PC-9 (cell line): ENCODE results near the gene TNFRSF8. TPM values are rescaled to one million over a fixed set of nuclear protein-coding genes. Genes with fewer than 3 reads are reported as not detected.

Experiments
- BruUV-seq: library from RNA; stranded (reverse); fragments of 400-500 nt; replicated peaks from 2 replicates; lab custom pipeline; 2021; lab: Mats Ljungman, UMichigan
- CTCF ChIA-PET: fragments of 300-600 bp; sonication (Branson Sonifier 250); formaldehyde crosslinking; loops from one replicate; lab custom pipeline; 2022; ENCODE audit warnings: antibody characterized with exemption; lab: Charles Lee
- POLR2A ChIA-PET: fragments of 300-600 bp; sonication (Branson Sonifier 250); formaldehyde crosslinking; loops from one replicate; lab custom pipeline; 2022; ENCODE audit warnings: antibody characterized with exemption; ENCODE audit not compliant: unreplicated experiment; lab: Charles Lee
- DNase-seq, 2 experiments: peaks; one replicate each; pipeline versions ENCODE4 v3.0.0 to v3.0.0-alpha.2; 2015 to 2022; ENCODE audit warnings: mixed read lengths in 1 of 2
- H2AFZ ChIP-seq: fragments of 200-600 bp; sonication (generic); 2 replicates; pipeline ENCODE4 v1.8.1; 2017; ENCODE audit warnings: antibody characterized with exemption
- H3F3A ChIP-seq: fragments of 200-600 bp; sonication (generic); 2 replicates; pipeline ENCODE4 v1.8.1; 2017; ENCODE audit warnings: antibody characterized with exemption, mild to moderate bottlenecking, low read depth; ENCODE audit not compliant: insufficient read depth
- H3K27ac ChIP-seq: fragments of 200-600 bp; sonication (generic); 2 replicates; pipeline ENCODE4 v1.6.1; 2016; ENCODE audit warnings: mixed run types
- H3K27me3 ChIP-seq: fragments of 200-600 bp; sonication (generic); 2 replicates; pipeline ENCODE4 v1.6.1; 2016; ENCODE audit warnings: low read depth, mixed run types; ENCODE audit not compliant: insufficient read depth
- H3K36me3 ChIP-seq: fragments of 200-600 bp; sonication (generic); 2 replicates; pipeline ENCODE4 v1.6.1; 2016; ENCODE audit warnings: low read depth, mixed run types
- H3K4me1 ChIP-seq: fragments of 200-600 bp; sonication (generic); replicated peaks from 2 replicates; pipeline ENCODE4 v1.6.1; 2016; ENCODE audit warnings: mixed run types; ENCODE audit not compliant: insufficient read depth
- H3K4me2 ChIP-seq: fragments of 200-600 bp; sonication (generic); 2 replicates; pipeline ENCODE4 v1.6.1; 2017; ENCODE audit warnings: mixed run types
- H3K4me3 ChIP-seq: fragments of 200-600 bp; sonication (generic); 2 replicates; pipeline ENCODE4 v1.6.1; 2016; ENCODE audit warnings: mixed run types
- H3K79me2 ChIP-seq: fragments of 200-600 bp; sonication (generic); 2 replicates; pipeline ENCODE4 v1.6.1; 2017; ENCODE audit warnings: low read depth, mixed run types
- H3K9me2 ChIP-seq: fragments of 200-600 bp; sonication (generic); 2 replicates; pipeline ENCODE4 v1.8.1; 2017; ENCODE audit warnings: mild to moderate bottlenecking; ENCODE audit not compliant: insufficient read depth
- H3K9me3 ChIP-seq: fragments of 200-600 bp; sonication (generic); 2 replicates; pipeline ENCODE4 v1.8.1; 2016; ENCODE audit warnings: low read depth; ENCODE audit not compliant: insufficient read depth
- H4K20me1 ChIP-seq: fragments of 200-600 bp; sonication (generic); 2 replicates; pipeline ENCODE4 v1.8.1; 2017; ENCODE audit not compliant: insufficient read depth
- EZH2 ChIP-seq: fragments of 200-600 bp; sonication (generic); IDR thresholded peaks from 2 replicates; pipeline ENCODE4 v1.8.0; 2017; ENCODE audit warnings: antibody characterized with exemption, low read depth
- intact Hi-C: fragments of 100-400 bp; cut with micrococcal nuclease; formaldehyde crosslinking; loops from one replicate; pipeline ENCODE4 v1.10.0; 2022; ENCODE audit not compliant: unreplicated experiment
- total RNA-seq: library from RNA; stranded (reverse); gene quantifications from 2 replicates; pipeline ENCODE4 v1.2.3, GENCODE V29; 2021
- TF ChIP-seq, protein P1 (sequence below): fragments of 200-600 bp; sonication (generic); conservative IDR thresholded peaks from 2 replicates; pipeline ENCODE4 v1.6.1; 2017; ENCODE audit warnings: mixed run types, antibody characterized with exemption, mild to moderate bottlenecking, moderate library complexity

TNFRSF8 gene
- total RNA-seq, 1 experiment from 2014 or later = not detected

DNA sequence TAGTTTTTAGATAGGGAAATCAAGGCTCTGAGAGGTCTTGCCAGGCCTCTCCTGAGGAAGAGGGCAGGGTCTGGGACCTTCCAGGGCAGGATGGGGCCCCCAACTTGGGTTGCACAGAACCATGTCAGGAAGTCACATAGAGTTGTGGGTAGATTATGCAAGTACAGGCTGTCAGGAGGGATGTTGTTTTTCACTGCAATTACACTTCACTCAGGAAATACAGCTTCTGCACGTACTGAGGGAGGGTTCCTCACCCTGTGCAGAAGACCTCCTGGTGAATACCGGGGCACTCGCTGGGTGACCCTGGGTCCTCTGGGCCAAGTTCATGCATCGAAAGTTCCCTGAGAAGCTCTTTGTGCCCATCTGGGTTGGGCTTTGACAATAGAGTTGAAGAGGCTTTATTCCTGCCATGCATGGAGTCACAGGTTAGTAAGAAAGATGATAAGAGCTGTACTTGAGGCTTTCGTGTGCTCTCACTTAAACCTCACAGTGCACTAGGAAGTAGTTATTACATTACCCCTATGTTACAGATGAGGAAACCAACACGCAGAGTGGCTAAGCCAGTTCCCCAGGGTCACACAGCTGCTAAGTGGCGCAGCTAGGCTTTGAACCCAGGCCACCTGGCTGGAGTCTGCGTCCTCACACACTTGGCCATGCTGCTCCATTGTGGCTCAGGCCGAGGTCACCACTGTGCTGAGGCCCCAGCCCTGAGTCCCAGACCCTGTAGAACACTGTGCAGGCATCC, 87.5 kb downstream of the TNFRSF8 start:
- Histone ChIP-seq H2AFZ (no peak overlapping the region), H3K9me2 (no peaks in the 10 kb centered on the region), H3K4me3 (no peak overlapping the region), H4K20me1 (no peaks in the 10 kb centered on the region), H3K27ac (no peak overlapping the region), H3K4me2 (no peak overlapping the region), H3K4me1 (peaks cover 19% of the 10 kb centered on the region), H3K36me3 (no peaks in the 10 kb centered on the region), H3K79me2 (no peaks in the 10 kb centered on the region), H3F3A (no peaks in the 10 kb centered on the region; the same call in 1 of the 2 replicates), H3K9me3 (no peaks in the 10 kb centered on the region), H3K27me3 (no peaks in the 10 kb centered on the region)
- POLR2A ChIA-PET = no interaction called here
- CTCF ChIA-PET = no interaction called here
- TF ChIP-seq, protein P1, sequence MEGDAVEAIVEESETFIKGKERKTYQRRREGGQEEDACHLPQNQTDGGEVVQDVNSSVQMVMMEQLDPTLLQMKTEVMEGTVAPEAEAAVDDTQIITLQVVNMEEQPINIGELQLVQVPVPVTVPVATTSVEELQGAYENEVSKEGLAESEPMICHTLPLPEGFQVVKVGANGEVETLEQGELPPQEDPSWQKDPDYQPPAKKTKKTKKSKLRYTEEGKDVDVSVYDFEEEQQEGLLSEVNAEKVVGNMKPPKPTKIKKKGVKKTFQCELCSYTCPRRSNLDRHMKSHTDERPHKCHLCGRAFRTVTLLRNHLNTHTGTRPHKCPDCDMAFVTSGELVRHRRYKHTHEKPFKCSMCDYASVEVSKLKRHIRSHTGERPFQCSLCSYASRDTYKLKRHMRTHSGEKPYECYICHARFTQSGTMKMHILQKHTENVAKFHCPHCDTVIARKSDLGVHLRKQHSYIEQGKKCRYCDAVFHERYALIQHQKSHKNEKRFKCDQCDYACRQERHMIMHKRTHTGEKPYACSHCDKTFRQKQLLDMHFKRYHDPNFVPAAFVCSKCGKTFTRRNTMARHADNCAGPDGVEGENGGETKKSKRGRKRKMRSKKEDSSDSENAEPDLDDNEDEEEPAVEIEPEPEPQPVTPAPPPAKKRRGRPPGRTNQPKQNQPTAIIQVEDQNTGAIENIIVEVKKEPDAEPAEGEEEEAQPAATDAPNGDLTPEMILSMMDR = no peak
- TF ChIP-seq EZH2 = no peak
- BruUV-seq = no TSS peak
- intact Hi-C loops = no loop called here
- no peak for DNase-seq

DNA sequence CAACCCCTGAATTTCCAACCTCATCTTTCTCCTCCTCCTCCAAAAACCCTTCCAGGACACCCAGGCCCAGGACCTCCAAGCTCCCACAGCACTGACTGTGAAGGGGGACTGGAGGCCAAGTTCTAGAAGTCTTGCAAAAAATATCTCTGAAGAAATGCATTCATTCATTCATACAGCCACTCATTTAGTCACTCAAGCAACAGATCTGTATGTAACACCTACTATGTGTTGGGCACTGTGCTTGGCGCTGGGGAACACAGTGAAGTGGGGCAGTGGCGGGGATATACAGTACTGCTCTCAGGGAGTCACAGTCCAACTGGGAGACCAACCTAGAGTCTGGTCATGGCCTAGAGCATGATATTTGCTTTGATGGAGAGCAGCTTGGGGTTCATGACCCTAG, 88.4 kb downstream of the TNFRSF8 start:
- no peaks in the 10 kb centered on the region for H3K9me3 ChIP-seq
- BruUV-seq = no TSS peak
- H3K27ac ChIP-seq = no peak overlapping the region
- intact Hi-C loops = no loop called here
- no peak overlapping the region for H3K4me3 ChIP-seq
- no peaks in the 10 kb centered on the region for H4K20me1 ChIP-seq
- peaks cover 19% of the 10 kb centered on the region for H3K4me1 ChIP-seq
- POLR2A ChIA-PET = no interaction called here
- H3K4me2 ChIP-seq = no peak overlapping the region
- no peaks in the 10 kb centered on the region for H3K9me2 ChIP-seq
- no peak for TF ChIP-seq EZH2
- TF ChIP-seq, protein P1 = no peak
- no peaks in the 10 kb centered on the region; the same call in 1 of the 2 replicates for H3F3A ChIP-seq
- no peak overlapping the region for H2AFZ ChIP-seq
- DNase-seq = no peak
- CTCF ChIA-PET = no interaction called here
- no peaks in the 10 kb centered on the region for H3K27me3 ChIP-seq
- no peaks in the 10 kb centered on the region for H3K36me3 ChIP-seq
- no peaks in the 10 kb centered on the region for H3K79me2 ChIP-seq

DNA sequence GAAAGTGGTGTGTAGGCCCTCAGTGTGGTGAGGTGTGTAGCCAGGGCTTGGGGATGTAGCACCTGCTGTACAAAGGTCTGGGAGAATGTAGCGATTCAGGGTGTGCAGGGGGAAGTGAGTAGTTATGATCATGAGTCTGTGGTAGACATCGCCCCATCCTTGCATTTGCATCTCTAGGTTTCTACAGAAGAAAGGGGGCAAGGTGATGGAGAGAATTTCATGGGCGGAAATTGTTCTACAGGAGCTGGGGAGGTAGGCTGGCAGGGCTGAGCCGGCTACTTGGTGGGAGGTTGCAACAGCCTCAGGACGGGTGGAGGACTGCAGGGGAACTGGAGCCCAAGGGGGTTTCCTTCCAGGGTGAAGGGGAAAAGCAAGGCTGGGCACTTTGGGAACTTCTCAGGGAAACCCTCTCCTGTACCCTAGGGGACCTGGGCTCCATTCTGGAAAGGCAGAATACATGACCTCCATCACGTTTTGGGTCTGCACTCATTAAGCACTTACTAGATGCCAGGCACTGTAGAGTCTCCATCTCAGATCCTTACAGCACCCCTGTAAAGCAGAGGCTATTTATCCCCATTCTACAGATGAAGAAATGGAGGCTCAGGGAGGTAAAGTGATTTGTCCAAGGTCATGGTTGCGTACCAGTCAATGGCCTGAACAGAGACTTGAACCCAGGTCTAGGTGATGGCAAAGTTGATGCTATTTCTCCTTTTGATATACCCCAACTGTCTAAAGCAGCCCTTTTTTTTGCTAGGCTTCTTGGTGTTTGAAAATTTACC, 89.2 kb downstream of the TNFRSF8 start:
- H3F3A ChIP-seq = peaks cover 4% of the 10 kb centered on the region; the same call in 1 of the 2 replicates
- H3K36me3 ChIP-seq = no peaks in the 10 kb centered on the region
- intact Hi-C loops = no loop called here
- ChIA-PET CTCF (no interaction called here), POLR2A (no interaction called here)
- H3K27me3 ChIP-seq = no peaks in the 10 kb centered on the region
- H3K4me2 ChIP-seq = no peak overlapping the region
- no peak overlapping the region for H3K27ac ChIP-seq
- no peaks in the 10 kb centered on the region for H3K79me2 ChIP-seq
- H3K9me3 ChIP-seq = no peaks in the 10 kb centered on the region
- H3K4me3 ChIP-seq = no peak overlapping the region
- no peak for TF ChIP-seq EZH2
- TF ChIP-seq, protein P1 = no peak
- H2AFZ ChIP-seq = no peak overlapping the region
- no peak for DNase-seq
- peaks cover 25% of the 10 kb centered on the region for H3K4me1 ChIP-seq
- no TSS peak for BruUV-seq
- H4K20me1 ChIP-seq = no peaks in the 10 kb centered on the region
- no peaks in the 10 kb centered on the region for H3K9me2 ChIP-seq
